GM12891 (cell line): ENCODE data around the gene CTNNA2.

Source experiments
- DNase-seq: peaks from one replicate; pipeline ENCODE4 v3.0.0; 2011; ENCODE audit warnings: low spot score; ENCODE audit not compliant: insufficient read length
- FAIRE-seq: peaks from 2 replicates; lab custom pipeline; 2011; peaks lifted over from hg19 to GRCh38; lab: Jason Lieb, UNC
- PAX5 ChIP-seq: IDR thresholded peaks from 2 replicates; pipeline ENCODE4 v1.6.1; 2011; ENCODE audit warnings: low read length, moderate library complexity, mild to moderate bottlenecking; ENCODE audit not compliant: insufficient read depth, severe bottlenecking
- POLR2A ChIP-seq: IDR thresholded peaks from 2 replicates; pipeline ENCODE4 v1.6.1; 2011; ENCODE audit warnings: low read depth, low read length, control low read depth
- POLR2AphosphoS5 ChIP-seq: IDR thresholded peaks from 2 replicates; pipeline ENCODE4 v1.6.1; 2011; ENCODE audit warnings: low read depth, low read length, control low read depth
- POU2F2 ChIP-seq: IDR thresholded peaks from 2 replicates; pipeline ENCODE4 v1.6.1; 2011; ENCODE audit warnings: low read depth, mild to moderate bottlenecking, control low read depth, low read length, moderate library complexity
- SPI1 ChIP-seq: IDR thresholded peaks from 2 replicates; pipeline ENCODE4 v1.6.1; 2011; ENCODE audit warnings: low read depth, low read length, control low read depth
- TAF1 ChIP-seq: IDR thresholded peaks from 2 replicates; pipeline ENCODE4 v1.6.1; 2011; ENCODE audit warnings: low read depth, low read length, control low read depth

CTNNA2 gene

DNA sequence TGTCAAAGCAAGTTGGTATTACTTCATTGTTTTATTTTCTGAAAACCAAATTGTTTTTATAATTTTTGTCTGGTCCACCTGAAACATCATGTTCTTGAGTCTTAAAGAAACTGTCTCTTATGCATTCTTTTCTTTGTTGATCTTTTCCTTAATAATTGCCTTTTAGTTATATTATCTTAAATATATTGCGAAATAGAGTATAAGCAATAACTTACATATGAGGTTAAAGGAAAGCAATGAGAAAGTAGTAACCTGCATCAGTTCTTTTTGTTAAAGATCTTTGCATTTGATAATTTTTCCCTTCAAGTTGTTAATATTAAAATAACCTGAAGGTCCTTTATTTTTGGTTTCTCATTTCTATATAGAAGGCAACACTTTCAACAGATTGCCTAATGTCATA is 315.0 kb downstream of the CTNNA2 start:
- DNase-seq (no peak), FAIRE-seq (no peak)
- TF ChIP-seq POU2F2 (no peak), POLR2AphosphoS5 (no peak), TAF1 (no peak), POLR2A (no peak), PAX5 (no peak), SPI1 (no peak)

DNA sequence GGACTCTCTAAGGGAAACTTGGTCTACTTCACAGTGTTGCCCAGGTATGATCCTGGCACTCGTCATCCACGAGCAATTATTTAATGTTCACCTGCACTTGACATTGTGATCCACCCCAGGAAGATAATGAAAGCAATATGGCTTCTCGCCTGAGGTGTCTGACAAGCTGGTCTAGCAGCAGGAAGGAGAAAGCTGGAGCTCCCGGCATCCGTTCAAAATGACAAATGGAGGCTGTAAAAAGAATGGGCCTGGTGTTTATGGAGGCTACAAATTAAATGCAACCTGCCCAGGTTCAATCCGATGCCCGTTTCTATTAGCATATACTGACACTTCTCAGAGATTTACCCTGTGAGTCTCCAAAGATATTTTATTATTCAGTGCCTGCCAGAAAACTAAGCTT is 317.6 kb downstream of the CTNNA2 start:
- FAIRE-seq (no peak), DNase-seq (no peak)
- TF ChIP-seq TAF1 = no peak
- TF ChIP-seq POLR2AphosphoS5 = no peak
- TF ChIP-seq PAX5 = no peak
- TF ChIP-seq SPI1 = no peak
- no peak for TF ChIP-seq POLR2A
- TF ChIP-seq POU2F2 = no peak

DNA sequence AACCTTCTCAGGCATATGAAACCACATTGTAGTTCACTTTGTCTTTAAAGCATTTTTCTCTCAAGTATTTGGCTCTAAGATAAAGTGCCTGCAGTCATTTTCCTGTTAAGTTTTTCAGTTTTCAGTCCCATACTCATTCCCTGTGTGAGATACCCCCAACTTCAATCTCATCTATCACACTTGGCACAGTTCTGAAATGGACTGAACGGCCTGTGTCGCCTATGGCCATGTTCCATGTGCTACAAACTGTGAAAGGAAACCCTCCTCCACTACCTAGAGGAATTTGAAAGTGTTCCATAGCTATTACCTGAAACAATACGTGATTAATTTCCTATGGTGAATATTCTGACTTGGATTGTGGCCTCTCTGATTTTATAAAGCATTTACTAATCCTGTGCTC is 319.1 kb downstream of the CTNNA2 start:
- no peak for FAIRE-seq
- DNase-seq = no peak
- TF ChIP-seq SPI1 (no peak), POLR2A (no peak)

DNA sequence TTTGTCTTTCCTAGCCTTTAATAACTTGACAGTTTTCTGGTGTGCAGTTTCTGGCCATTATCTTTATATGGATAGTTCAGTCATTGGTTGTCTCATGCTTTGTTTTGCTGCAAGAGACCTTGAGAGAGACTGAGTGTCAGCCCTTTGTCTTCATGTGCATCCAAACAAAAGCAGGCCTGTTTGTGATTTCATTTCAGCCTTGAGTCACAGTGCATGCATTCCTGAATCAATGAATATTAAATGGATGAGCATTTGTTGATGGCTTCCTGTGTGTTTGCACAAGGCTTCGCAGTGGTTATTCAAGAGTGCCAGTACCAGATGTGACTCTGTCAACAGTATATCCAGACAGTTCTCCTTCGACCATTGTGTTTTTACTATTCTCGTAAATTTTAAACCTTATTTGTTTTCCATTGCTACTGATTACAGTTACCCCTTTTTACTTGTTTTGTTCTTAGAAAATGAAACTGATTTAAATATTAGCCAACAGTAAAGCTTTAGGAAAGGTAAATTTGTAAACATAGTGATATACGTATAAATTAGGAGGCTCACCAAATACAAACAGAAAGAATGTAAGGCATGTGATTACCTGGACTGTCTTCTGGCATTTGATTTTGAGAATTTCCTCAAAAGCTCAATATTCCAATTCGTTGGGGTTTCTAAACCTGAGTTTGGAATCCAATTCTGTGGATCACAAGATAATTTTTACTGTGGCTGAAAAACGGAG is 319.8 kb downstream of the CTNNA2 start:
- FAIRE-seq = no peak
- no peak for DNase-seq
- TF ChIP-seq POLR2A (no peak), SPI1 (no peak), POU2F2 (no peak), PAX5 (no peak), TAF1 (no peak), POLR2AphosphoS5 (no peak)

DNA sequence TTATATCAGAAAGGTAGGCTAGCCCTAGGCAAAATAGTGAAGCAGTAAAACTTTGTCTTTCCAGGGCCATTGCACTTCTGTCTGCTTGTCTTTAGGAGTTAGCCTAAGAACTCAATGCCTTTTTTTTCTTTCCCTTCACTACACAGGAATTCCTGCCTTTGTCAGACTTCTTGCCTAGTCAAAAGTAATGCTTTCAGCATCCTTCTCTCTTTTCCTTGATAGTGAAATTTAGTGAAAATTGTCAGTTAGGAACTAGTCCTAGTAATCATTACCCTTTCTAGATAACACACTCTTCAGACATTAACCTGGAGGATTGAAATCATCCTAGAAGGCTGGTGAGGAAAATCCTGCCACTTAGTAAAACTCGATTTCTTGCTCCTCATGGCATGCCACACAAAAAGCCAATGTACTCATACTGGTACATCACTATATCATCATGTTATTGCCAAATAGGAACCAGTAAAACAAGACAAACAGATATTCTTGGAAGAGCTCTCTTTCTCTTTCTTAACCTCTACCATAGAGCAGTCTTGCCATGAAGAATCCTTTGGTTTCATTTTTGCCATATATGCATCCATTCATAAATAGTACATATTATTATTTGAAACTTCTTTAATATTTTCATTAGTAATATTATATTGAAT is 320.5 kb downstream of the CTNNA2 start:
- TF ChIP-seq PAX5 (no peak), TAF1 (no peak), POLR2AphosphoS5 (no peak), SPI1 (no peak), POU2F2 (no peak), POLR2A (no peak)
- no peak for DNase-seq
- no peak for FAIRE-seq

DNA sequence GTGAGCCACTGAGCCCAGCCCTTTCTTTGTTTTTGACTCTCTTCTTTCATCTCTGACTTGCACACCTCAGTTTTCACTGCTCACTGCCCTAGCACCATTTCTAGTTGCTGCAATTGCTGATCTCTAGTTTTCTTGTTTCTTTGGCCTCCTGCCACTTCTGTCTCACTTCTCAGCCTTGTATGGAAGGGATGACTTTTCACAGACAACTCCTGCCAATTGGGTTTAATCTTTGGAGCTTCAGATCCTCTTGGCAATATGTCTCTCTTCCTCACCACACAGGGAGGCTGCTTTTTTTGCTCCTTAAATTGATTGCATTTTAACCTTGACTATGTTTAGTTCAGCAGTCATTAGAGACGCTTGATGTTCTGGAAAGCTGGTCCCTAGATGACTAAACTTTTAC is 323.1 kb downstream of the CTNNA2 start:
- FAIRE-seq (no peak), DNase-seq (no peak)
- TF ChIP-seq POU2F2 (no peak), PAX5 (no peak), POLR2A (no peak), TAF1 (no peak), SPI1 (no peak)

DNA sequence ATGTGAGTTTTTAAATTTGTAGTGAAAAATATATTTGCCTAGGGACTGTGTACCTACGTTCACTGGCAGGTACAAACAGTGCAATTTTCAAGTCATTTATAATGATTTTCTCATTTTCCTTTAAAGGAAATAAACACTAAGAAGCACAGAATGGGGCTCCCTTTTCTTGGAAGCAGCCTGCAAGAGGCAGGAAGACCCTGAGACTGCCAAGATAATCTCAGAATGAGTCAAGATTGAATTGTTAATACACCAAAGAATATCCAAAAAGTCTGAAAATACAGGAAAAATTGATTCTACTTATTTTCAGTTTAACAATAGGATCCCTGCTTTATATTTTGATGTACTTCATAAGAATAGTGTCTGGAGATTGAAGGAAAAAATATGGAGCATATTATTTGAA is 331.2 kb downstream of the CTNNA2 start:
- DNase-seq = no peak
- no peak for FAIRE-seq
- TF ChIP-seq TAF1 (no peak), POLR2AphosphoS5 (no peak), POLR2A (no peak), PAX5 (no peak), POU2F2 (no peak), SPI1 (no peak)

DNA sequence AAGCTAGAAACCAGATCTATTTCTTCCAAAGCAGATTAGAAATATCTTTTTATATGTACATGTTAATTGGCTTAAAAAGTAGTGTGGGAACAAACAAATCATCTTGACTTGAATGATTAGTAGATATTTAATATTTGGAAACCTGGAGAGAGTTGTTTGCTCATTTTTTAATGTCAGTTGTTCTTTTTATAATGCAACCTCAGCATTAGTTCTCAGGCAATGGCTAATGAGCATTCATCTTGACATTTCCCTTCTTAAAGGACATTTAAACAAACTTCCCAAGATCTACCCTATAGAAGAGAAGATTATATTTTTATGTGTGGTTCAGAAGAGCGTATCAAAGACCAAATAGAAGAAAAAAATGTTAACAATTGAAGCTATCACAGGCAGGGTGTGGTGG is 334.0 kb downstream of the CTNNA2 start:
- TF ChIP-seq POLR2A = no peak
- no peak for TF ChIP-seq POLR2AphosphoS5
- TF ChIP-seq SPI1 = no peak
- no peak for TF ChIP-seq TAF1
- TF ChIP-seq POU2F2 = no peak
- TF ChIP-seq PAX5 = no peak
- FAIRE-seq (no peak), DNase-seq (no peak)

DNA sequence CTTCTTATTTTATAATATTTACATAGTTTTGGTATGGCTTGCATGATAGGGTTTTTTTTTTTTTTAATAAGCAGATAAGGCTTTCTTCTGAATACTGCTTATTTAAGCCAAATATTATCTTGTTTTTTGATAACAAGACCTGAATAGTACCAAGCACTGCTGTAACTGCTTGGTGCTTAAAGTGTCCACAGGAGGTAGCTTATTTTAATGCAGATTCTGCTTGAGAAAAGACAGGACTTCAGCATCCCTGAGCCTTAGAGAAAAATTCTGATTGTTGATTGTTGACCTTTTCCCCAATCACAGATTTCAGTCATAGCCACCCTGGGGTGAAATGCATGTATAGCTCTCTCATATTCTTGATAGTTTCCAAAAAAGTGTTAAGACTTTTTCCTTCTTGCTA is 336.4 kb downstream of the CTNNA2 start:
- TF ChIP-seq POU2F2 (no peak), POLR2A (no peak), SPI1 (no peak), POLR2AphosphoS5 (no peak), TAF1 (no peak), PAX5 (no peak)
- FAIRE-seq = no peak
- DNase-seq = no peak

DNA sequence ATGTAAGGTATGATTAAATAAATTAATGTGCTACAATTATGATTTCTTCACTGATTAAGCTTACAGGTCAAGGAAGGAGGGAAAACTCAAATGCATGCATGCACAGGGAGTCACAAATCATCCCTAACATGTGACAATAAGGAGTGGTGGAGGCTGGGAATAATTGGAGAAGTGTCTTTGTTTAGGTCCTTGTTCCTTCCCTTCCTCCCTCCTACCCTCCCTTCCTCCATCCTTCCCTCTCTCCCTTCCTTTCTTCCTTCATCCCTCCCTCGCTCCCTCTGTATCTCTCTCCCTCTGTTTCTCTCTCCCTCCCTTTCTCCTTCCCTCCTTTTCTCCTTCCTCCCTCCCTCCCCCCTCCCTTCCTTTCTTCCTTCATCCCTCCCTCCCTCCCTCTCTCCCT is 337.1 kb downstream of the CTNNA2 start:
- TF ChIP-seq SPI1 (no peak), POU2F2 (no peak), POLR2AphosphoS5 (no peak), PAX5 (no peak), TAF1 (no peak), POLR2A (no peak)
- no peak for FAIRE-seq
- DNase-seq = no peak

DNA sequence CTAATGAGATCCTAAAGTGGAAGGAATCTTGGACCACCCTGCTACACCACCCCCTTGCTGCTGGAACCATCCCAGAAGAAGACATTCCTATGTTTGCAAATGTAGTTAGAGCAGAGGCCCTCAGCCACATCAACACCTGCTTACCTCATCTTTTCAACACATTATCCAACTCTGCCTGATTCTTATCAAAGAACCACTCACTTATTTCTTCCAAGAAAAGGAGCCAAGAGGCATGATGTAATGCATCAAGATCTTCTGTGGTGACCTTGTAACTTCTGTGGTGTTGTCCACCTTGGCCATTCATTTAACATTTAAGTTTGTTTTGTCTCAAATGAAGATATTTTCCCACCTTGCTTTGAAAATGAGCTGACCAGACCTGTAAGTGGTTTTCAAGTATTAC is 338.1 kb downstream of the CTNNA2 start:
- FAIRE-seq = no peak

More for the DNA sequence above, 338.1 kb downstream of the CTNNA2 start:
- TF ChIP-seq POLR2AphosphoS5 = no peak
- no peak for TF ChIP-seq TAF1
- no peak for TF ChIP-seq SPI1
- no peak for TF ChIP-seq PAX5
- no peak for TF ChIP-seq POLR2A
- no peak for TF ChIP-seq POU2F2
- DNase-seq = no peak
